SJSA1 (cell line): ENCODE results near the gene ELANE. TPM values are rescaled to one million over a fixed set of nuclear protein-coding genes. Genes with fewer than 3 reads are reported as not detected.

Source experiments
- DNase-seq, 2 experiments: peaks; one replicate each; pipeline ENCODE4 v3.0.0-alpha.2; 2015 to 2020; ENCODE audit warnings: low spot score in 2 of 2, low read depth in 1 of 2
- H3K27ac ChIP-seq: fragments of 250-450 bp; sonication (Bioruptor Pico); 2 replicates; pipeline ENCODE4 v1.5.1; 2020; ENCODE audit warnings: mild to moderate bottlenecking, moderate library complexity
- H3K27me3 ChIP-seq: fragments of 250-450 bp; sonication (Bioruptor Pico); replicated peaks from 2 replicates; pipeline ENCODE4 v1.5.1; 2020; ENCODE audit warnings: mild to moderate bottlenecking, moderate library complexity
- H3K36me3 ChIP-seq: fragments of 250-450 bp; sonication (Bioruptor Pico); 2 replicates; pipeline ENCODE4 v1.5.1; 2020; ENCODE audit warnings: mild to moderate bottlenecking
- H3K4me1 ChIP-seq: fragments of 250-450 bp; sonication (Bioruptor Pico); replicated peaks from 2 replicates; pipeline ENCODE4 v1.6.1; 2021; ENCODE audit warnings: mild to moderate bottlenecking
- H3K4me3 ChIP-seq: fragments of 250-450 bp; sonication (Bioruptor Pico); 2 replicates; pipeline ENCODE4 v1.5.1; 2020; ENCODE audit warnings: mild to moderate bottlenecking
- H3K9me3 ChIP-seq: fragments of 250-450 bp; sonication (Bioruptor Pico); replicated peaks from 2 replicates; pipeline ENCODE4 v1.5.1; 2020; ENCODE audit warnings: mild to moderate bottlenecking
- total RNA-seq: library from RNA; depleted of rRNA; stranded (reverse); fragments of >200 nt; shearing (Covaris generic); gene quantifications from 2 replicates; pipeline ENCODE4 v1.2.3, GENCODE V29; 2014; rRNA removed

The ELANE gene
- total RNA-seq, 1 experiment from 2014 or later, result not detected

- DNase-seq, result no peak
- Histone ChIP-seq H3K9me3 (no peaks in the 10 kb centered on the region), H3K4me3 (no peak overlapping the region), H3K27me3 (no peaks in the 10 kb centered on the region), H3K27ac (no peak overlapping the region), H3K36me3 (peaks cover 27% of the 10 kb centered on the region), H3K4me1 (no peaks in the 10 kb centered on the region)
Measured at GRCh38 chr19:902446-903226, 50.5 kb downstream of the ELANE start.

- no peak overlapping the region for H3K4me3 ChIP-seq
- H3K9me3 ChIP-seq, result no peaks in the 10 kb centered on the region
- H3K27ac ChIP-seq, result no peak overlapping the region
- DNase-seq, result no peak
- no peaks in the 10 kb centered on the region for H3K27me3 ChIP-seq
- H3K4me1 ChIP-seq, result no peaks in the 10 kb centered on the region
- peaks cover 25% of the 10 kb centered on the region for H3K36me3 ChIP-seq
Measured at GRCh38 chr19:903266-903797, 51.2 kb downstream of the ELANE start.

GRCh38 chr19:904545-904944 is 52.4 kb downstream of the ELANE start:
- H3K36me3 ChIP-seq, result peaks cover 20% of the 10 kb centered on the region
- peaks cover 8% of the 10 kb centered on the region for H3K4me1 ChIP-seq
- no peak overlapping the region for H3K4me3 ChIP-seq
- no peak overlapping the region for H3K27ac ChIP-seq
- no peaks in the 10 kb centered on the region for H3K27me3 ChIP-seq
- no peak for DNase-seq
- no peaks in the 10 kb centered on the region for H3K9me3 ChIP-seq

Other genes starting within 250 kb of the ELANE start
- gene POLRMT, start 218.8 kb upstream of the ELANE start, total RNA-seq, result 44.2 and 44.7 TPM in 2 replicates
- 0.13 TPM in 1 of 2 replicates, not detected in the other for gene FGF22, start 212.4 kb upstream of the ELANE start, total RNA-seq
- gene RNF126, start 189.1 kb upstream of the ELANE start, total RNA-seq, result 55.9 and 79.3 TPM in 2 replicates
- 317 and 364 TPM in 2 replicates for gene FSTL3, start 175.9 kb upstream of the ELANE start, total RNA-seq
- gene PRSS57, start 156.9 kb upstream of the ELANE start, total RNA-seq, result not detected in 2 replicates
- gene PALM, start 143.4 kb upstream of the ELANE start, total RNA-seq, result not detected in 2 replicates
- 0.11 TPM in 1 of 2 replicates, not detected in the other for gene MISP, start 101.2 kb upstream of the ELANE start, total RNA-seq
- gene PTBP1, start 54.9 kb upstream of the ELANE start, total RNA-seq, result 177 and 308 TPM in 2 replicates
- 1.1 and 2.3 TPM in 2 replicates for gene PLPPR3, start 30.3 kb upstream of the ELANE start, total RNA-seq
- not detected in 2 replicates for gene AZU1, start 24.5 kb upstream of the ELANE start, total RNA-seq
- not detected in 2 replicates for gene PRTN3, start 11.3 kb upstream of the ELANE start, total RNA-seq
- 3.3 and 12.5 TPM in 2 replicates for gene CFD, start 7.4 kb downstream of the ELANE start, total RNA-seq
- 17.2 and 18.7 TPM in 2 replicates for gene MED16, start 40.9 kb downstream of the ELANE start, total RNA-seq
- not detected in 2 replicates for gene RNU6-9, start 41.2 kb downstream of the ELANE start, total RNA-seq
- 23.9 and 38.2 TPM in 2 replicates for gene R3HDM4, start 60.9 kb downstream of the ELANE start, total RNA-seq
- not detected in 2 replicates for gene KISS1R, start 65.0 kb downstream of the ELANE start, total RNA-seq
- 4.2 and 8.1 TPM in 2 replicates for gene ARID3A, start 73.7 kb downstream of the ELANE start, total RNA-seq
- gene WDR18, start 132.0 kb downstream of the ELANE start, total RNA-seq, result 43.2 and 60.5 TPM in 2 replicates
- gene GRIN3B, start 148.1 kb downstream of the ELANE start, total RNA-seq, result not detected in 2 replicates
- gene TMEM259, start 168.8 kb downstream of the ELANE start, total RNA-seq, result 122 and 131 TPM in 2 replicates
- gene RNU6-2, start 169.2 kb downstream of the ELANE start, total RNA-seq, result not detected in 2 replicates
- 403 and 441 TPM in 2 replicates for gene CNN2, start 174.3 kb downstream of the ELANE start, total RNA-seq
- 0.82 and 3.9 TPM in 2 replicates for gene ABCA7, start 187.8 kb downstream of the ELANE start, total RNA-seq
- gene ARHGAP45, start 214.9 kb downstream of the ELANE start, total RNA-seq, result 0.03 TPM in 1 of 2 replicates, not detected in the other
- gene POLR2E, start 243.1 kb downstream of the ELANE start, total RNA-seq, result 143 and 173 TPM in 2 replicates